Loucy (cell line): ENCODE results near the gene CACNA1C.

Source experiments
- H2AFZ ChIP-seq: fragments of 200-600 bp; sonication (generic); 2 replicates; pipeline ENCODE4 v1.6.0; 2016; ENCODE audit warnings: antibody characterized with exemption, mild to moderate bottlenecking, low read length, moderate library complexity
- H3F3A ChIP-seq: fragments of 200-600 bp; 2 replicates; pipeline ENCODE4 v1.6.0; 2016; ENCODE audit warnings: antibody characterized with exemption, low read depth, mild to moderate bottlenecking
- H3K27me3 ChIP-seq: fragments of 200-600 bp; sonication (generic); 2 replicates; pipeline ENCODE4 v1.6.1; 2014; ENCODE audit warnings: low read length, mild to moderate bottlenecking; ENCODE audit not compliant: insufficient read depth, poor library complexity, severe bottlenecking
- H3K36me3 ChIP-seq: fragments of 200-600 bp; sonication (generic); 2 replicates; pipeline ENCODE4 v1.6.1; 2016; ENCODE audit warnings: low read length; ENCODE audit not compliant: insufficient read depth
- H3K4me1 ChIP-seq: fragments of 200-600 bp; sonication (generic); 2 replicates; pipeline ENCODE4 v1.5.1; 2014; ENCODE audit warnings: low read length, mild to moderate bottlenecking; ENCODE audit not compliant: insufficient read depth, poor library complexity, severe bottlenecking
- H3K4me2 ChIP-seq: fragments of 200-600 bp; sonication (generic); 2 replicates; pipeline ENCODE4 v1.6.0; 2014; ENCODE audit warnings: antibody characterized with exemption, low read length, low read depth, mild to moderate bottlenecking; ENCODE audit not compliant: poor library complexity, severe bottlenecking
- H3K4me3 ChIP-seq: fragments of 200-600 bp; sonication (generic); 2 replicates; pipeline ENCODE4 v1.5.1; 2014; ENCODE audit warnings: low read length, mild to moderate bottlenecking, mixed read lengths; ENCODE audit not compliant: poor library complexity, severe bottlenecking
- H3K79me2 ChIP-seq: fragments of 200-600 bp; sonication (generic); 2 replicates; pipeline ENCODE4 v1.6.1; 2014; ENCODE audit warnings: low read length; ENCODE audit not compliant: insufficient read depth
- H3K9ac ChIP-seq: fragments of 200-600 bp; sonication (generic); 2 replicates; pipeline ENCODE4 v1.6.0; 2014; ENCODE audit warnings: mild to moderate bottlenecking, low read depth, low read length, moderate library complexity; ENCODE audit not compliant: poor library complexity, severe bottlenecking
- H3K9me2 ChIP-seq: fragments of 200-600 bp; sonication (generic); replicated peaks from 2 replicates; pipeline ENCODE4 v1.6.1; 2016; ENCODE audit warnings: low read depth, low read length, mixed read lengths
- H3K9me3 ChIP-seq: fragments of 200-600 bp; sonication (generic); 2 replicates; pipeline ENCODE4 v1.6.1; 2014; ENCODE audit warnings: mild to moderate bottlenecking, antibody characterized with exemption, low read length, low read depth; ENCODE audit not compliant: insufficient read depth
- H4K20me1 ChIP-seq: fragments of 200-600 bp; sonication (generic); 2 replicates; pipeline ENCODE4 v1.6.0; 2014; ENCODE audit warnings: antibody characterized with exemption, low read length, mild to moderate bottlenecking; ENCODE audit not compliant: insufficient read depth, poor library complexity, severe bottlenecking
- CTCF ChIP-seq: fragments of 200-600 bp; sonication (generic); conservative IDR thresholded peaks from 2 replicates; pipeline ENCODE4 v1.5.1; 2014; ENCODE audit warnings: mild to moderate bottlenecking, antibody characterized with exemption, low read length
- EZH2phosphoT487 ChIP-seq: fragments of 200-600 bp; IDR thresholded peaks from 2 replicates; pipeline ENCODE4 v1.6.1; 2018; ENCODE audit warnings: antibody characterized with exemption, mild to moderate bottlenecking, moderate library complexity, borderline replicate concordance

CACNA1C gene

DNA sequence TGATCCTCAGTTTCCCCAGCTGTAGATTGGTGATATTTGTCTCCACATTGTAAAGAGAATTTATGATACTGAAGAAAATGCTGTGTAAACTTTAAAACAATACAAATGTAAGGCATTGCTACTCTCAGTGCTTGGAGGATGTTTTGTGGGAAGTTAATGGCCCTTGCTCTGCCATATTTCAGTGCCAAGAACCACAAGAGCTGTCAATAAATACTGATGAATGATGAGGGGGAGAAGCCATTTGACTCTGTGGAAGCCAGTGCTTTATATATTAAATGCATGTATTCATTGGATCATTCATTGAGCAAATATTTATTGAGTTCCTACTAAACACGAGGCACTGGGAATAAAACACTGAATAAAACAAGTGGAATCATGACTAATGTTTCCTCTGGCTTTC is 30.8 kb downstream of the CACNA1C start:
- Histone ChIP-seq H4K20me1 (no peaks in the 10 kb centered on the region), H3K79me2 (no peaks in the 10 kb centered on the region), H3K4me1 (no peaks in the 10 kb centered on the region), H3K9ac (no peak overlapping the region), H3K9me3 (no peaks in the 10 kb centered on the region), H3K9me2 (no peaks in the 10 kb centered on the region), H3K4me2 (no peak overlapping the region), H2AFZ (no peak overlapping the region), H3F3A (no peaks in the 10 kb centered on the region), H3K27me3 (no peaks in the 10 kb centered on the region), H3K36me3 (no peaks in the 10 kb centered on the region), H3K4me3 (no peak overlapping the region)
- TF ChIP-seq EZH2phosphoT487, result no peak
- no peak for TF ChIP-seq CTCF

GRCh38 chr12:2084553-2085296 is 31.9 kb downstream of the CACNA1C start:
- no peaks in the 10 kb centered on the region for H4K20me1 ChIP-seq
- H3K4me2 ChIP-seq, result no peak overlapping the region
- H3K79me2 ChIP-seq, result no peaks in the 10 kb centered on the region
- H3F3A ChIP-seq, result no peaks in the 10 kb centered on the region
- no peaks in the 10 kb centered on the region for H3K4me1 ChIP-seq
- no peaks in the 10 kb centered on the region for H3K36me3 ChIP-seq
- H2AFZ ChIP-seq, result no peak overlapping the region
- no peaks in the 10 kb centered on the region for H3K27me3 ChIP-seq
- no peak overlapping the region for H3K9ac ChIP-seq
- no peak for TF ChIP-seq EZH2phosphoT487
- no peak for TF ChIP-seq CTCF
- H3K9me3 ChIP-seq, result no peaks in the 10 kb centered on the region
- H3K4me3 ChIP-seq, result no peak overlapping the region
- no peaks in the 10 kb centered on the region for H3K9me2 ChIP-seq

GRCh38 chr12:2092354-2092753 is 39.6 kb downstream of the CACNA1C start:
- Histone ChIP-seq H3K9ac (no peak overlapping the region), H3K4me2 (no peak overlapping the region), H3K27me3 (no peaks in the 10 kb centered on the region), H3K79me2 (no peaks in the 10 kb centered on the region), H2AFZ (no peak overlapping the region), H3K4me3 (no peak overlapping the region), H3K9me3 (no peaks in the 10 kb centered on the region), H3K4me1 (peaks cover 5% of the 10 kb centered on the region), H3K36me3 (no peaks in the 10 kb centered on the region), H4K20me1 (no peaks in the 10 kb centered on the region), H3F3A (no peaks in the 10 kb centered on the region), H3K9me2 (no peaks in the 10 kb centered on the region)
- TF ChIP-seq EZH2phosphoT487 (no peak), CTCF (no peak)
